Glomerular visceral epithelial cell (primary cell): ENCODE results near the gene DCUN1D3.
"Not testable (repeated sequence)": the region's sequence is repeated elsewhere in the genome, so short reads cannot be mapped to it uniquely, and the experiment has no call there.

ENCODE experiments used
- DNase-seq: peaks from one replicate; pipeline ENCODE4 v3.0.0-alpha.2; 2016; ENCODE audit errors: extremely low spot score

The DCUN1D3 gene

DNA sequence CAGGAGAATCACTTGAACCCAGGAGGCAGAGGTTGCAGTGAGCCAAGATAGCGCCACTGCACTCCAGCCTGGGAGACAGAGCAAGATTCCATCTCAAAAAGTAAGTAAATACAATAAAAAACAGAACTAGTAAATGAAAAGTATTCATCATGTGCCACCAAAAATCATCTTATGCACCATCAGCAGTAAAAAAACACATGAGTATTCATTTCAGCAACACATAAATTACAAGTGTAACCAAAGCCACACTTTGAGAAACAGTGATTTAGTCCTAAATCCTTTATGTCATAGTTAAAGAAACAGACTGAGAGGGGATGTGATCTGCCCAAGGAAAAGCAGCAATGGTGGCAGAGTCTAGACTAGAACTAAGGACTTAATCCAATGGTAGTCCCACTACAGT lies 13.0 kb downstream of the DCUN1D3 start:
- DNase-seq, result no peak

DNA sequence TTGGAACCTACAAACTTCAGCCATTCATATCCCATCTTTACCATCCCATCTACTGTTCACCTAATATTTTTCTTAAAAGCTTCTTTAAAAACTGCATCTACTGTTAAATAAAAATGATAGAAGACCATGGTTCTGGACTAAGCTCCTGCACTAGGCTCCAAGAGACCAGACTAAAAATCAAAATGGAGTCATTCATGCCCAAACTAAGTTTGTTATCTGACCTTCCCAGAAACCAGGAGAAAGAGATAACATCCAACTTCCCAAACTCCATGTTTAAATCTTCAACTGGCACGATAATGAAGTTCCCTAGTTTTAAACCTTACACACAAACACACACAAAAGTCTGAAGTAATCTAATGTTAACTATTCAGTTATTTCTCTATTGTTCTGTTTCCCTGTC lies 13.8 kb downstream of the DCUN1D3 start:
- DNase-seq, result no peak

DNA sequence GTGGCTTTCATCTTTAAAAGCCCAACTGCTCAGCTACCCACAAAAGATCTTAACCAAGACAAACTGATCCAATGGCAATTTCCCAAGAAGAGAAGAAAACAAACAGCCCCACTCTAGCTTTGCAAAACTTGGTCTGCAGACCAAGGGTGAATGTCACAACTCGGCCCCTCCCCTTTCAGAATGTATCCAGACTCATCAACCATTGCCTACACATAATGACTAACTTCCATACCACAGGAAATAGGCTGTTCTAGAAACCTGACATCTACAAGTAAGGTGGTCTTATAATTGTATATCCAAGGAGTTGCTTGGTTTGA lies 16.0 kb downstream of the DCUN1D3 start:
- DNase-seq, result peak; percentile 8

DNA sequence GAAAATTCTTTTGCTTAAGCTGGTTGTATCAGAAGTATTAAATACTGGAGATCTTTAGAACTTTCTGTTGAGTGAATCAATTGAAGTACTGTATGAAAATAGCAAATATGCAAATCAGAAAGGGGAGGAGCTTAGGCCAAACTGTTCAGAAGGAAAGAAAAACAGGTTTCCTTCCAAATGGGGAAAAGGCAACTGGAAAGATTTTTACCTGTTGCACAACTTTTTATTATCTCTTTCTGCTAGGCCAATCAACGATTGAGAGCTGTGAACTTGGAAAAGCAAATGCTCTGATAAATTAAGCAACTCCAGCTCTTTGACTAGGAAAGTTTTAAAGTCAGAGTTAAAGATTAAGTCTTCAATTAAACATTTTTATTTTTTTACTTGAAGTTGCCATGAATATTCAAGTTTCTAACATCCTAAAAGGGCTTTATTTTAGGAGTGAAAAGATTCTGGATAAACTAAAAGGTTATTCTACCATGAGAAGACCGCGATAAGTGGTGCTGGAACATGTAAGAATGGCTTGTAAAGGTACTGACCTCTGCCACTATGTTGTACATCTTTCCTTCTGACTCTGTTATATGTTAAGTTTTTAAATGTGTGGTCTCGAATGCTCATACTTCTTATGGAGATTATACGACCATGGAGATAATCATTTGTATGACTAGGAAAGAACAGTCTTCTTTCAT lies 16.5 kb downstream of the DCUN1D3 start:
- DNase-seq, result no peak

DNA sequence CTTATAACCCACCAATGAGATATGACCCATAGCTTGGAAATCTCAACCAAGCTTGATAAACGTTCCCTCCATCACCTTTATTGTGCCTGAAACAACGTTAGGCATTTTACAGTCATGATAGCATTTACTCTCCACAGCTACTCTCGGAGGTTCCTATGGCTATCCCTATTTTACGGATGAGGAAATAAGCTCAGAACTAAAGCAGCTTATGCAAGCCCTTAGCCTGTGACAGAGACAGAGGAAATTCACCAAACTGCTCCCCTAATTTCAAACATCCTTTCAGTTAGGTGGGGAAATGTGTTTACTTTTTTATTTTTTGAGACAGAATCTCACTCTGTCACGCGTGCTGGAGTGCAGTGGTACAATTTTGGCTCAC lies 18.7 kb downstream of the DCUN1D3 start:
- DNase-seq, result no peak

DNA sequence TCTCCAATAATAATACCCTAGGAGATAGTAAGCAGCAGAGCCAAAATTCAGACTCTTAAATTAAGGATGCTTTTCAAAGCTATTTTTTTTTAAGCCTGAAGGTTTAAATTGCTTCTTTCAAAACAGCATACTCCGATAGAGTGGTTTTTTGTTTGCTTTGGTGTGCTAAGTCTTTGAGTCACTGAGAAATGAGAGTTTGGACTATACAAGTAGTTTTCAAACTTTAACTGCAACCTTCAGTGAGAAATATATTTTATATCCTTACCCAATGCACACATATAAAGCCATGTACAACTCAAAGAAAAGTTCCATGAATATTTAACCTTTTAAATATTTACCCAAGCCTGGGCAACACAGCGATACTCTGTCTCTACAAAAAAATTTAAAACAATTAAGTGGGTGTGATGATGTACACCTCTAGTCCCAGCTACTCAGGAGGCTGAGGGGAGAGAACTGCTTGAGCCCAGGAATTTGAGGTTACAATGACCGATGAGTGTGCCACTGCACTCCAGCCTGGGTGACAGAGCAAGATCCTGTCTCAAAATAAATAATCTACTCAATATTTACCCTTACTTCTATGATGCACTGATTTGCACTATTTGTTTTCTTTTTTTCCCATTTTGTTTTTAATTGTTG lies 19.2 kb downstream of the DCUN1D3 start:
- no peak for DNase-seq

DNA sequence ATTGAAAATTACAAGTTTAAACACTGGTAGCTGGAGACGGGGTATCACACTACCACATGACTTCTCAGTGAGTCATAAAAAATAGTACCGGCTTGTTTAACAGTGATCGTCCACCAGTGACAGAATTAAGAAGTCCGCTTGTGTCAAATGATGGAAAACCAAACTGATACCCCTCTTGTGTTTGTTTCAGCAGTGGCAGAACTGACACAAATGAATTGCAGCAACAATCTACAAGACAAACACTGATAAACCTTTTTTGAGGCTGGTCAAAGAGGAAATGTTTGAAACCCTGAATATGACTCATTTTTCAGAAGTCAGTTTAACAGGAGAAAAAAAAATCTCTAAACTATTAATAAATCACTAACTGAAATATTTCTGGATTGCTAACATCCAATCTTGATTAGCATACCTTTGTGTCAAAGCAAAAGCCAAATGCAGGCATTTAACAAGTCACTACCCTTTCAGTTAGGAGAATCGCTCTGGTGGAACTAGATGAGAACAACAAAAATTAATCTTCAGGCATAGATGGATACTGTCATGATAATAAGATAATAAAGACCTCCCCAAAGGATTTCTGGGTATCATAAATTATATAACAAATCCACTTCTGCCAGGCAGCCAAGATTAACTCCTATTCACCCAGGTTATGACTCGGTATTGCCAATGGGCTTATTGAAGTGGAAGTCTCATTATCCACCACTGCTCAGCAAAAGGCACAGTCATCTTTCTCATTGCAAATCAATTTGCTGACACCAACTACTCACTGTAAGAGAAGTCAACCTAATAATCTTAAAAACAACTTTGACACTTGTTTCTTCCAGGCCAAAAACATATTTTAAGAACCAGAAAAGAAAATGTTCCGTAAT lies 20.8 kb downstream of the DCUN1D3 start:
- DNase-seq, result peak; percentile 41

DNA sequence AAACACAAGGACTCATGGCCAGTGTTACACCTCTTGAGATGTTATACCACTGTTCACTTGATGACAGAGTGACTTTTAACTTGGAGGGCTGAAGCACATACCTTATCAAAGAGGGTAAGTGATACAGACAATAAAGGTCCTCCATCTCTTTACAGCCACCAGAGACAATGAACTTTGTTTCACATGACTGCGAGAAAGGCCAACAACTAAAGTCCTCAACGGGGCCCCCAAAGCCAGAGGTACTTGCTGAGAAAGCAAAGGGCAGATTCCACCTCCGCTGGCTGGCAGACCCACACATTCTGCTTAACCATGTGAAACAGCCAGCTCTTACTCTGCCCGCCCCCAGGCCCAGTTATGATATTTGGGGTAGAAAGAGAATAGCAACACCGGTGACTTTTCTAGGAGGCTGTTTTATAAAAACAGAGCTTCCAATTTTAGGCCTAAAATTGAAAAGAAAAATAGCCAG lies 21.4 kb downstream of the DCUN1D3 start:
- peak; percentile 47 for DNase-seq

DNA sequence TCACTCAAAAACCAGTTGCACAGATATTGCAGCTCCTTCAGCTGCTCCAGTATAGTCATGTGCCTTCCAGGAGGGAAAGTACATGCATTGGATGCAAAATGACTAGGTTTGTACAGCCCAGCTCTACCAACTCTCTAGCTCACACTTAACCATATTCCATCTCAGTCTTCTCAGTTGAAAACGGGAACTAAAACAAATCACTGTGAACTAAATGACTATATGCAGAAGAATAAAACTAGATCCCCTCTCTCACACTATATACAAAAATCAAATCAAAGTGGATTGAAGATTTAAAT lies 24.9 kb downstream of the DCUN1D3 start:
- no peak for DNase-seq

DNA sequence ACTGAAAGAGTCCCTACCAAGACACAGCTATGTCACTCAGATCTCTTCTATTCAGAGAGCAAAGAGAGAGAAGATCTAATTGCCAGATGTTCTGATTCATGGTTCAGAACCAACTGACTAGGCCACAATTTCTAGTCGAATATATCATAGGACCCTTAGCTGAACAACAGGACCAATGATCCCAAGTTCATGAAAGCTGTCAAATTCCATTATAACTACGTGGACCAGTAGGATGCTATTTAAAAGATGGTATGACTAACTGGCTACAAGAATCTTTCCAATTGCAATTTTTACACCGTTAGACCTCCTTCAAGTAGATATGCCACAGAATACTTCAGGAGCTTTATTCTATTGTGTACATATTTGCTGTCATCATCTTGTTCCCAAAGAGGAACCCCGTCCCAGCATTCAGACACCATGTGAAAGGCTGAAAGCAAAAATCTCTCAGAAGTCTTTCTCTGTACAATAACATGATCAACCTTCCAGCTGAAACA lies 26.0 kb downstream of the DCUN1D3 start:
- DNase-seq, result no peak

DNA sequence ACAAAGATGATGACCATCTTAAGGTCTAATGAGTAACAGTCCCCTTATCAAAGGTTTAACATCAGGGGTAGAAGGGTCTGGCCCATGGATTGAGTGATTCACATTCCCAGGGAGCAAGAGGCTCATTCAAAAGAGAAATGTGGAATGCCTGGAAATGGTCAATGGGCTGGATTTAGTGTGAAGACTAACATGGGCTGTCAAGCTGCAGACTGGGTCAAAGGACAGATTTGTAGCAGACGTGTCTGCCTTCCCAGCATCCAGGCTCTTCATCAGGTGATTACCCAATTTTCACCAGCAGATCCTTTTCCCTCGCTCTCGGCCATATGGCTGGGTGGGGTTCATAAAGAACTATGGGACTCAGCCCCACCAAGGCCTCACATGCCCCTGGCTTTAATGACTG lies 26.8 kb downstream of the DCUN1D3 start:
- DNase-seq, result no peak

DNA sequence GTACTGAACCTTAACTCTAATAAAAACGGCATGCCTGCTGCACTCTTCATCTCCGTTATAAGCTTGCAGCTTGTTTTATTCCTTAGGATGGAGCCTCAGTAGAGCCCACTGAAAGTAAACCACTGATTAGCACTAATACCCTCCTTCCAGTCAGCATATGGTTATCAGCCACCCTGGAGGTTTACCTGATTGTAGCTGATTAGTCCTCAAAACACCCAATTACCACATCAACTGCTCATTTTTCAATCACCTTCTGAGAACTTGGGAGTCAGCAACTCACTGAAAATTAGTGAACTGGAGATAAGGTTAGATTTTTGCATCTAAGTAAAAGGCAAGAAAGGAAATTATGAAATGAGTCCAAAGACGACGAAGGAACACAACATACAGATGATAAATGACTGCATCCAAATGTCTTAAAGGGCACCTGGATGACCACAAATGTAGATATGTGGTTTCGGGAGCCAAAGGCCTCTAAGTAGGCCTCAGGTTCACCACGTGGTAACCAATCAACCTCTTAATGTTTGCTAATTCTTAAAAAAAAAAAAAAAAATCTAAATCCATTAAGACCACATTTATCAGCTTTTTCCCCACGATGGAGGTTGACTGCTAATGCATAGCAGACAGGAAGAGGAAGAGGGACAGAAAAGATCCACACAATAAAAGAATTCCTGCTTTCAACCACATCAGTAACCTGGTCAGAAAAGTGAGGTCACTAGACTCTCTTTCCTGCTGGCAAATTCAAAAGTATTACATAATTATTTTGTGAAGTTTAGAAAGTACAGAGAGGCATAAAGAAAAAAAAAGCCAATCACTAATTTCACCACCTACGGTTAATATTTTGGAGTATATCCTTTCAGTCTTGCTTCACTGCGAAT lies 28.0 kb downstream of the DCUN1D3 start:
- DNase-seq, result no peak

DNA sequence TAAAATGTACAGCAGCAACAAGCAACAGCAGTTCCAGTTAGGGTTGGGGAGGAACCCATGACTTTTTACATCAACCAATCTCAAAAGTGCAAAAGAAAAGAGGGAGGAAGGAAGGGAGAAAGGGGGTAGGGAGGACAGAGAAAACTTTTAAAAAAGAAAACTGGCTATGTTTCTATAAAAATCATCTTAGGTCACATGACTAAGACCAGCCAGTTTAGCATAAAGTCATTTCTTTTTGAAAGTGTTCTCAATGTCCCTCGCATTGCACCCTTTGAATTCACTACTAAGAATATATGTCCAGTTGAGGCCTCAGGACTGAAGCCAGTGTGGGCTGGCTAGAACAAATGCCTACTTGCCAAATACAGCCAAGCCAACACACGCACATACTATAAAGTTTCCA lies 28.9 kb downstream of the DCUN1D3 start:
- DNase-seq, result no peak

DNA sequence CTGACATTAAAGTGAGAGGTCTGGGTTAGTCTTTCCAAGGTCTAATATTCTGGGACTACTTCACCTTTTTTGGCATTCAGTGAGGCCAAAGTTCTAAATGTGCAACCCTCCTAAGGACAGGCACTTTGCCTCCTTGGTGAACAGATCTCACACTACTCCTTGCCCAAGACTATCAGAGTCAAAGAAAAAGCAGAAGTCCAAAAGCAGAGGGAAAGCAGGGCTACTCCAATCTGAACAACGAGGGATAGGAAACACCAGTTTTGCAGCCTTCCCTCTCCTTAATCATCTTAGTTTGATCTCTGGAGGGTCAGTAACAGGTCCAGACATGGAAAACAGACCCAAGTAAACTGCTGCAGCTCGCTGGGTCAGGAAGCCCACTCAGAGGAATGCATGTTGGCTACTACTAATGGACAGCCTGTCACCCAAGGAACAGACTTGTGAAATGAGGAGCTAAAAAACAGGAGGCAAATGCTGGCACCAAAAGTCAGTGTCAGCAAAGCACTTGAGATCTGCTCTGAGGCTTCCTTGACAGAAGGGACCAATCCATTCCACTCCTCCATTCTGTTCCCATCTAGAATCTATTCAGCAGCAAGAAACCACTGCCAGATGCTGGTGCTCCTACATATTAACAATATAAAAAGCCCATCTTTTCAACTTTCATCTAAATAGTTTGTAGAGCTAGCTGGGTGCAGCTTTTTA lies 29.9 kb downstream of the DCUN1D3 start:
- DNase-seq, result no peak

DNA sequence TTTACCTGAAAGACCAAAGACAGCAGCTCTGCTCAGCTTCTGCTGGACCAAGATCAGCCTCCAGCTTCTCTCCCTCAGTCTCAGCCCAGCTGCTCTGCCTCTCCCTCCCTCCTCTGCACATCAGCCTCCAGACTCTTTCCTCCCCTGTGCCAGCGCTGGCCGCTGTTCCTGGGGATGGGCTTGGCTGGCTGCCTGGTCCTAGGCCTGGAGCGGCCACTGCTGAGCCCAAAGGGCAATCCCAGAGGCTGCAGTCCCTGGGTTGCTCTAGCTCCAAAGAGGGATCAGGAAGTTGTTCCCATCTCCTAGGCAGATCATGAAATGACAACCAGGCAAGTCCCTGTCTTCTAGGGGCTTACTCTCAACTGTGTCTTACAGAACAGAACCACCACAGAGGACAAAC lies 31.3 kb downstream of the DCUN1D3 start:
- DNase-seq, result peak; percentile 49

DNA sequence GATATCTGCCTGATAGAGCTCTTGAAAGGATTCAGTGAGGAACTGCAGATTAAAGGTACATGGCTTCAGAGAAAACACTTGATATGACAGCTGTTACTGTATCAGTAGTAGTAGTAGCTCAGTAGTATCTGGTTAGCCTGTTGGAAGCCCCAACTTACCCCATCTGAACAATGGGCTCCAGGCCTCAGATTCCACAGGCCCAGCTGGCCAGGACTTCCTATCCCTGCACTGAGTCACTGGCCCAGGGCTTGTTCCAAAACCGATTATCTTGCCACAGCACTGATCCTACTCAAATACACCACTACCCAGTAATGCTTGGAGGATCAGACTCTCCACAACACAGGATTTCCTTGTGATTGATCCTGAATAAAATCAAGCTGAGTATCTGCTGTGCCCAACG lies 32.6 kb downstream of the DCUN1D3 start:
- no peak for DNase-seq

DNA sequence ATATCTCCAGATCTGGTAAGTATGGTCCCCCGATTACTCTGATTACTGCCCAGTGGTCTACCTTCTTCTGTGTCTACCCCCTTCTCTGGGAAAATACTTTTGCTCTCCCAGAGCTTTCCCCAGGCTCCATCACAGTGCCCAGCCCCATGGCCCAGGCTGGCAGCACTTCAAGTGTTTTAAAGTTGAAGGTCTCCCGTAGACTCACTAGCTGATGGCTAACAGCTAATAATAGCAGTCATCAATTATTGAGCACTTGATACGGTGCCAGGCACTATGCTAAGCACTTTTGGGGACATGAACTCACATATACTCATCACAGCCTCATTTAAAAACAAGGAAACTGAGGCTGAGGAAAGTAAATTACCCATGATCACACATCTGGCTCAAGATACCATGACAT lies 33.4 kb downstream of the DCUN1D3 start:
- DNase-seq, result no peak

DNA sequence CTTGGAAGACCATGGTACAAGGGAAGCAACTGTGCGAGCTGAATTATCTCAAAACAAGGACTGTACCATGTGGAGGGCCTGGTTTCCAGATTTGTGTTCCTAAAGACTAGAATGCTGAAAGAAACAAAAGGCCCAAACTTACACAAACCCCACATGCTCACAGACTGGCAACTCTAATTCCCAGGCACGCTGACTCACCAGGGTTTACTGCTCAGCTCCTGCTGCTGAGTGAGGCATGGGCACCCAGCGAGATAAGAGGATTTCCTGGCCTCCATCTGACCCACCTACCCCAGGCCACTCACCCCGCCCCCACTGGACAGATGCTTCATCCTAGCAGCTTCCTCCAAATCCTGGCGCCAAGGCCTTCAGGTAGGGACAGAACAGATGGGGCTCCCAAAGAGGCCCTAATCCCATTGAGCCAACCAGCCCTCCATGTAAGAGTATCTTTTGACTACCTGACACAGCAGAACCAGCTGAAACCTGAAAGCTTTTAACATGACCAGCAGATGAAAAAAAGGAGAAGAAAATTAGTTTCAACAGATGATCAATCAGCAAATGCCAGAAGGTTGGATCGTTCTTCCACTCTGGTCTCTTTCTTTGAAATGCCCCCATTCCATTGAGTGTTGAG lies 33.9 kb downstream of the DCUN1D3 start:
- DNase-seq, result peak; percentile 73

DNA sequence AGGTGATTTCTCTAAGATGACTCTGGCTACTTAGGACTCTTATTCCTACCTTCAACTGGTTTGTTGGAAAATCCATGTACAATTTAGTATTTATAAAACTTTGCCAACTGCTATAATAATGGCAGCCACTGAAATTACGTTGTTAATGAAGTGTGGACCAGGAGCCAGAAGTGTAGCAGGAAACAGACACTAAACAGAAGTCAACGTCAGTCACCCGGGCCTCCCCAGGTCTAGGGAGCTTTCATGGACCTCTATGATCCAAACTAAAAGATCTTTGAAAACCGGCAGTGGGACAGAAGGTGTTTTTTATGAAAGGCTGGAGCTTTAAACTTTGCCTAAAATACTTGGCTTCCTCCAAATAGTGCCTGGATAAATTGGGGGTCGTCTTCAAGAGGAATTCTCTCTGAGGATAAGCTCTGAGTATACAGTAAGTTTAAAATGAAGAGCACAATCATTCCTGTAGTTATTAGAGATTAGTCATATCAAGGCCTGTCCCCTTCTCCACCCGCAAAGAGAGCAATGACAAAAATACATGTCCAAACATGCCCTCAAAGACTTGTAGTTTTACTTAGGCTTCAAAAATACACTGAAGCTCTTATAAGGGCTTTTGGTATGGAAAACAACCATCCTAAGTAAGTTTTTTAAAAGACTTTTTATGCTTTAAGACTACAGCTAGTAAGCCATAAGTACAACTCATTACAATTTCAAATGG lies 34.6 kb downstream of the DCUN1D3 start:
- DNase-seq, result peak; percentile 35

DNA sequence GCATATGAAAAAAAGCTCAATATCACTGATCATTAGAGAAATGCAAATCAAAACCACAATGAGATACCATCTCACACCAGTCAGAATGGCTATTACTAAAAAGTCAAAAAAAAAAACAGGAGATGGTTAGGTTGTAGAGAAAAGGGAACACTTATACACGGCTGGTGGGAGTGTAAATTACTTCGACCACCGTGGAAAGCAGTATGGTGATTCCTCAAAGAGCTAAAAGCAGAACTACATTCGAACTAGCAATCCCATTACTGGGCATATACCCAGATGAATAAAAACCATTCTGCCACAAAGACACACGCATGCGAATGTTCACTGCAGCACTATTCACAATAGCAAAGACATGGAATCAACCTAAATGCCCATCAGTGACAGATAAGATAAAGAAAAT lies 35.8 kb downstream of the DCUN1D3 start:
- not testable (repeated sequence) for DNase-seq
